GM21367 (cell line): ENCODE data around the gene CAP2.
"Not testable (repeated sequence)": the region's sequence is repeated elsewhere in the genome, so short reads cannot be mapped to it uniquely, and the experiment has no call there.

ENCODE experiments used
- ATAC-seq: cut with Tn5 transposase; IDR thresholded peaks from one replicate; pipeline ENCODE4 v1.9.1; 2021; ENCODE audit not compliant: unreplicated experiment

CAP2 gene

GRCh38 chr6:17396256-17396655 is 2.9 kb downstream of the CAP2 start:
- ATAC-seq: no peak

GRCh38 chr6:17397764-17398194 is 4.4 kb downstream of the CAP2 start:
- ATAC-seq: no peak

- ATAC-seq: not testable (repeated sequence)
Measured at GRCh38 chr6:17405181-17405943, 12.0 kb downstream of the CAP2 start.

GRCh38 chr6:17405944-17406245 is 12.5 kb downstream of the CAP2 start:
- no peak for ATAC-seq

GRCh38 chr6:17408081-17408480 is 14.7 kb downstream of the CAP2 start:
- ATAC-seq: no peak

- no peak for ATAC-seq
Measured at GRCh38 chr6:17410281-17410680, 16.9 kb downstream of the CAP2 start.

GRCh38 chr6:17413313-17413750 is 19.9 kb downstream of the CAP2 start:
- ATAC-seq: no peak

- ATAC-seq: not testable (repeated sequence)
Measured at GRCh38 chr6:17414395-17414794, 21.0 kb downstream of the CAP2 start.

GRCh38 chr6:17415321-17415720 is 21.9 kb downstream of the CAP2 start:
- no peak for ATAC-seq

GRCh38 chr6:17416806-17417205 is 23.4 kb downstream of the CAP2 start:
- no peak for ATAC-seq

- ATAC-seq: no peak
Measured at GRCh38 chr6:17417817-17418216, 24.4 kb downstream of the CAP2 start.

GRCh38 chr6:17418281-17419188 is 25.1 kb downstream of the CAP2 start:
- ATAC-seq: no peak

- no peak for ATAC-seq
Measured at GRCh38 chr6:17419189-17419575, 25.8 kb downstream of the CAP2 start.

- ATAC-seq: no peak
Measured at GRCh38 chr6:17420368-17420767, 27.0 kb downstream of the CAP2 start.

- no peak for ATAC-seq
Measured at GRCh38 chr6:17421406-17421805, 28.0 kb downstream of the CAP2 start.

GRCh38 chr6:17423026-17423425 is 29.6 kb downstream of the CAP2 start:
- no peak for ATAC-seq

GRCh38 chr6:17427062-17427461 is 33.7 kb downstream of the CAP2 start:
- ATAC-seq: no peak

GRCh38 chr6:17427617-17428016 is 34.2 kb downstream of the CAP2 start:
- no peak for ATAC-seq

- ATAC-seq: not testable (repeated sequence)
Measured at GRCh38 chr6:17428595-17429120, 35.3 kb downstream of the CAP2 start.

GRCh38 chr6:17429383-17430061 is 36.1 kb downstream of the CAP2 start:
- ATAC-seq: no peak

- no peak for ATAC-seq
Measured at GRCh38 chr6:17431581-17431980, 38.2 kb downstream of the CAP2 start.
